8988T (cell line): ENCODE data around the gene ADAMTSL3.

ENCODE experiments used
- DNase-seq: peaks from one replicate; pipeline ENCODE4 v3.0.0; 2011

ADAMTSL3 gene

GRCh38 chr15:83893308-83893707 lies 239.4 kb downstream of the ADAMTSL3 start:
- DNase-seq = no peak

- no peak for DNase-seq
Measured at GRCh38 chr15:83897037-83897436, 243.1 kb downstream of the ADAMTSL3 start.

GRCh38 chr15:83898361-83898760 lies 244.4 kb downstream of the ADAMTSL3 start:
- DNase-seq = no peak

GRCh38 chr15:83899670-83900069 lies 245.7 kb downstream of the ADAMTSL3 start:
- DNase-seq = no peak

GRCh38 chr15:83904107-83905040 lies 250.5 kb downstream of the ADAMTSL3 start:
- DNase-seq = no peak

GRCh38 chr15:83905556-83906273 lies 251.8 kb downstream of the ADAMTSL3 start:
- no peak for DNase-seq

- no peak for DNase-seq
Measured at GRCh38 chr15:83911345-83911744, 257.4 kb downstream of the ADAMTSL3 start.

- no peak for DNase-seq
Measured at GRCh38 chr15:83912343-83912742, 258.4 kb downstream of the ADAMTSL3 start.

- DNase-seq = no peak
Measured at GRCh38 chr15:83913034-83913632, 259.2 kb downstream of the ADAMTSL3 start.

- DNase-seq = no peak
Measured at GRCh38 chr15:83914906-83915305, 261.0 kb downstream of the ADAMTSL3 start.

GRCh38 chr15:83917432-83917831 lies 263.5 kb downstream of the ADAMTSL3 start:
- no peak for DNase-seq

- DNase-seq = no peak
Measured at GRCh38 chr15:83918011-83918410, 264.1 kb downstream of the ADAMTSL3 start.

GRCh38 chr15:83919319-83919830 lies 265.5 kb downstream of the ADAMTSL3 start:
- DNase-seq = no peak

GRCh38 chr15:83919978-83920510 lies 266.1 kb downstream of the ADAMTSL3 start:
- no peak for DNase-seq

- no peak for DNase-seq
Measured at GRCh38 chr15:83922649-83923294, 268.8 kb downstream of the ADAMTSL3 start.

- no peak for DNase-seq
Measured at GRCh38 chr15:83926116-83926515, 272.2 kb downstream of the ADAMTSL3 start.

GRCh38 chr15:83927704-83928391 lies 273.9 kb downstream of the ADAMTSL3 start:
- DNase-seq = no peak

- DNase-seq = no peak
Measured at GRCh38 chr15:83928392-83928734, 274.4 kb downstream of the ADAMTSL3 start.

- DNase-seq = no peak
Measured at GRCh38 chr15:83928878-83929418, 275.0 kb downstream of the ADAMTSL3 start.

- no peak for DNase-seq
Measured at GRCh38 chr15:83929619-83930018, 275.7 kb downstream of the ADAMTSL3 start.

- DNase-seq = no peak
Measured at GRCh38 chr15:83930392-83931212, 276.7 kb downstream of the ADAMTSL3 start.
